ENCODE data around the gene YOD1.

GRCh38 chr1:207030522-207031009 lies 20.4 kb downstream of the YOD1 start:
- TF ChIP-seq CTCF (IDR thresholded peaks at IDR 0.05) (no peak), POLR2A (IDR thresholded peaks at IDR 0.05) (no peak)

Measured in esophagus squamous epithelium (tissue), 4 donors.